ENCODE measurements around the gene RBM20. TPM values are rescaled to one million over a fixed set of nuclear protein-coding genes. Genes with fewer than 3 reads are reported as not detected.

RBM20 gene
- total and polyA plus RNA-seq, 7 experiments from 2014 or later, result 0.16 to 1.7 (median 0.37) TPM; not detected in 1

DNA sequence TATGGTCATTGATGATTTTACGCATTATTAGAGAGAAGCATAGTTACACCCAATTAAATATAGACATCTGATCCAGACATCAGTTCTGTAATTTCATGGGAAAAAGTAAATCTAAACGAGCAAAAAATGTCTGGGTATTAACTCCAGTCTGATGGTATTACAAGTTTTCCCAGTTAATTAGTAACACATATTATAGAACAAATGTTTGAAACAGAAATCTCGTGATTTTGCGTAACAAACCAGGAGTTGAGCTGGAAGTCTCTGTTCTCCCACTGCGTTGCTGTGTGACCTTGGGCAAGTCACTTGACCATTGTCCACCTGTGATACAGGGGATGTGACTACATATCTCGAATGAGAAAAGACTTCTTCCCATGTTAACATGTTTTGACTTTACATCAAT is 43.3 kb downstream of the RBM20 start:
- CTCF ChIA-PET, result interaction anchor here (0.9 to 1.6 kb wide), 2 partner anchors 77 to 206 kb away, joined by 3 read pairs; no protein-coding TSS in a partner anchor
- no peaks in the 10 kb centered on the region for H3K36me3 Mint-ChIP-seq
- H3K4me3 ChIP-seq (ENCODE audit: low read length), result no peak overlapping the region
- no peak overlapping the region for H3K27ac Mint-ChIP-seq
- H3K27me3 ChIP-seq (ENCODE audit: control insufficient read depth in 2 of 2, insufficient read depth in 2 of 2, low read length in 2 of 2), result no peaks in the 10 kb centered on the region
- no peak overlapping the region for H3K27ac ChIP-seq (ENCODE audit: low read depth, low read length)
- H3K9me3 Mint-ChIP-seq, result peaks cover 0 to 8% (median 0%) of the 10 kb centered on the region in 11 donors
- peaks cover 5 to 54% (median 12%) of the 10 kb centered on the region in 5 donors for H3K27me3 Mint-ChIP-seq
- H3K4me1 Mint-ChIP-seq, result no peaks in the 10 kb centered on the region
- ATAC-seq, result no peak
- POLR2A ChIA-PET, result no interaction called here
- H3K4me1 ChIP-seq (ENCODE audit: control insufficient read depth in 2 of 2, insufficient read depth in 2 of 2, low read length in 2 of 2), result no peaks in the 10 kb centered on the region
- H3K36me3 ChIP-seq (ENCODE audit: control insufficient read depth in 2 of 3, insufficient read depth in 3 of 3, low read length in 3 of 3), result no peaks in the 10 kb centered on the region
- intact Hi-C loops (cut with micrococcal nuclease), result no loop called here
- no peak for DNase-seq
- H3K9me3 ChIP-seq (ENCODE audit: control insufficient read depth in 2 of 3, low read length in 3 of 3), result no peaks in the 10 kb centered on the region
- no peak overlapping the region for H3K4me3 Mint-ChIP-seq

DNA sequence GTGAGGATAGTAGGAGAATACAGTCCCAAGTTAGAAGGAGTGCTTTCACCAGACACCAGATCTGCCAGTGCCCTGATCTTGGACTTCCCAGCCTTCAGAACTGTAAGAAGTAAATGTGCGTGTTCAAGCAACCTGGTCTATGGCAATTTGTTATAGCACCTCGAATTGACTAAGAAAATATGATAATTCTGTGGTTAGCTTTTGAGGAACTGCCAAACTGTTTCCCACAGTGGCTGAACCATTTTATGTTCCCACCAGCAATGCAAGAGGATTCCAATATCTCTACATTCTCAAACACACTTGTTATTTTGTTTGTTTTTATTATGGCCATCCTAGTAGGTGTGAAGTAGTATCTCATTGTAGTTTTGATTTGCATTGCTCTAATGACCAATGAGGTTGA is 47.0 kb downstream of the RBM20 start:
- DNase-seq, result no peak
- H3K27me3 Mint-ChIP-seq, result peaks cover 0 to 48% (median 0%) of the 10 kb centered on the region in 5 donors
- no peaks in the 10 kb centered on the region for H3K4me1 Mint-ChIP-seq

DNA sequence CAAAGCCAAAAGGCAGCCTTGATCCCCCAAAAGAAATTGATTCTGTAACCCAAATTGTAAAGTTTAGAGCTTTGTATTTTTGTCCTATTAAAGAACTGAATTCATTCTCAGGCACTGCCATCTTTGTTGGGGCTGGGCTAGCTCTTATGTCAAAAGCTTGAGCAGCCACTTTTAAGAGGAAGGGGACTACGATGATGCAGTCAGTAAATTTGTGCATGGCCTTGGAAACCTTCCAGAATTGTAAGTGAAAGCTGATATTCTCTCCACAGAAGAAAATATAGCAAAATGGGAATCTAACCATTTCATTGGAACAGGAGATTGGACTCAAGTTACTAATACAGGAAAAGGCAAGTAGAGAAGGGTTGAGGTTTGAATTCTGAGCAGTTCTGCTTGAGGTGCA is 50.1 kb downstream of the RBM20 start:
- ChIA-PET POLR2A (no interaction called here), CTCF (no interaction called here)
- Mint-ChIP-seq H3K4me3 (no peak overlapping the region), H3K9me3 (peaks cover 0 to 19% (median 8%) of the 10 kb centered on the region in 11 donors), H3K36me3 (peaks cover 0 to 8% (median 0%) of the 10 kb centered on the region in 5 donors), H3K27ac (no peak overlapping the region), H3K27me3 (peaks cover 0 to 40% (median 0%) of the 10 kb centered on the region in 5 donors), H3K4me1 (no peaks in the 10 kb centered on the region)
- intact Hi-C loops (cut with micrococcal nuclease), result no loop called here
- H3K27ac ChIP-seq (ENCODE audit: low read depth, low read length), result no peak overlapping the region
- DNase-seq (no peak), ATAC-seq (no peak)
- no peaks in the 10 kb centered on the region for H3K36me3 ChIP-seq (ENCODE audit: control insufficient read depth in 2 of 3, insufficient read depth in 3 of 3, low read length in 3 of 3)
- no peak overlapping the region for H3K4me3 ChIP-seq (ENCODE audit: low read length)
- no peaks in the 10 kb centered on the region for H3K27me3 ChIP-seq (ENCODE audit: control insufficient read depth in 2 of 2, insufficient read depth in 2 of 2, low read length in 2 of 2)
- H3K9me3 ChIP-seq (ENCODE audit: control insufficient read depth in 2 of 3, low read length in 3 of 3), result no peaks in the 10 kb centered on the region
- H3K4me1 ChIP-seq (ENCODE audit: control insufficient read depth in 2 of 2, insufficient read depth in 2 of 2, low read length in 2 of 2), result no peaks in the 10 kb centered on the region

More for the DNA sequence above, 47.0 kb downstream of the RBM20 start:
- Mint-ChIP-seq H3K9me3 (peaks cover 0 to 19% (median 8%) of the 10 kb centered on the region in 11 donors), H3K36me3 (peaks cover 0 to 8% (median 0%) of the 10 kb centered on the region in 5 donors), H3K27ac (no peak overlapping the region), H3K4me3 (no peak overlapping the region)
- Histone ChIP-seq H3K4me1 (ENCODE audit: control insufficient read depth in 2 of 2, insufficient read depth in 2 of 2, low read length in 2 of 2) (no peaks in the 10 kb centered on the region), H3K27ac (ENCODE audit: low read depth, low read length) (no peak overlapping the region), H3K9me3 (ENCODE audit: control insufficient read depth in 2 of 3, low read length in 3 of 3) (no peaks in the 10 kb centered on the region), H3K27me3 (ENCODE audit: control insufficient read depth in 2 of 2, insufficient read depth in 2 of 2, low read length in 2 of 2) (no peaks in the 10 kb centered on the region), H3K36me3 (ENCODE audit: control insufficient read depth in 2 of 3, insufficient read depth in 3 of 3, low read length in 3 of 3) (no peaks in the 10 kb centered on the region), H3K4me3 (ENCODE audit: low read length) (no peak overlapping the region)
- POLR2A ChIA-PET, result no interaction called here
- no peak for ATAC-seq
- CTCF ChIA-PET, result no interaction called here
- intact Hi-C loops (cut with micrococcal nuclease), result no loop called here

DNA sequence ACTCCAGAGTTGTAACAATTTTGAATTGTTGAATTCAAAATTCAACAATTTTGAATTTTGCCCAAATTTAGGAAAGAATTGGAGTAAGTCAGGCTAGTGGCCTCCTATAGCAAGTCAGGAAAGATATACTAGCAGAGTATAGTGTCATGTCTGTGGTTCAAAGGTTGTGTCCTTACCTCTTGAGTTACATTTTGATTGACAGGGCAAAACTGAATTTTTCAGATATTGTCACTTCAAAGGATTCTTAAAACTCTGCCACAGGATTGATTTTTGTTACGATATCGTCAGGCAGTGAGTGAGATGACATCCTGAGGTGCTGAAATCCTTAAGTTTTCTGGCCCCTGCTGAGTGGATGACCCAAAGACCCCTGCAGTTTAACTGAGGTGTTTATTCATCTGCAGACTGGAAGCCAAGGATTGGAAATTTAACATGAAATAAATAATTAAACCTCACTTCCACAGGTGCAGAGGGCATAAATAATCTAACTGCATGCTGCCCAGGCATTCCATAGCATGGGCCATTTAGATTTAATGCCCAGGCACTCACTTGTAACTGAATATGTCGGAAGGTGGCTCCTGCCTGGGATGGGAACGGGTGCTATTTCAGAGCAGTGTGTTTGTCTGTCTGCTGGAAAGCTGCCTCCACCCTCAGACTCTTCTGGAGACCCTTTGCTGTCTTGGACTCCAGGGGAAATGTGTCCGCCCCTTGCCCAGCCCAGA is 50.8 kb downstream of the RBM20 start:
- H3K4me1 Mint-ChIP-seq, result no peaks in the 10 kb centered on the region
- Histone ChIP-seq H3K4me1 (ENCODE audit: control insufficient read depth in 2 of 2, insufficient read depth in 2 of 2, low read length in 2 of 2) (no peaks in the 10 kb centered on the region), H3K4me3 (ENCODE audit: low read length) (no peak overlapping the region), H3K9me3 (ENCODE audit: control insufficient read depth in 2 of 3, low read length in 3 of 3) (no peaks in the 10 kb centered on the region), H3K27me3 (ENCODE audit: control insufficient read depth in 2 of 2, insufficient read depth in 2 of 2, low read length in 2 of 2) (no peaks in the 10 kb centered on the region), H3K36me3 (ENCODE audit: control insufficient read depth in 2 of 3, insufficient read depth in 3 of 3, low read length in 3 of 3) (no peaks in the 10 kb centered on the region), H3K27ac (ENCODE audit: low read depth, low read length) (no peak overlapping the region)
- H3K27me3 Mint-ChIP-seq, result peaks cover 0 to 34% (median 0%) of the 10 kb centered on the region in 5 donors
- no peak overlapping the region for H3K4me3 Mint-ChIP-seq
- ATAC-seq (no peak), DNase-seq (no peak)
- CTCF ChIA-PET, result no interaction called here
- peaks cover 0 to 19% (median 8%) of the 10 kb centered on the region in 11 donors for H3K9me3 Mint-ChIP-seq
- intact Hi-C loops (cut with micrococcal nuclease), result no loop called here
- no peak overlapping the region for H3K27ac Mint-ChIP-seq
- POLR2A ChIA-PET, result no interaction called here
- peaks cover 0 to 8% (median 0%) of the 10 kb centered on the region in 5 donors for H3K36me3 Mint-ChIP-seq

DNA sequence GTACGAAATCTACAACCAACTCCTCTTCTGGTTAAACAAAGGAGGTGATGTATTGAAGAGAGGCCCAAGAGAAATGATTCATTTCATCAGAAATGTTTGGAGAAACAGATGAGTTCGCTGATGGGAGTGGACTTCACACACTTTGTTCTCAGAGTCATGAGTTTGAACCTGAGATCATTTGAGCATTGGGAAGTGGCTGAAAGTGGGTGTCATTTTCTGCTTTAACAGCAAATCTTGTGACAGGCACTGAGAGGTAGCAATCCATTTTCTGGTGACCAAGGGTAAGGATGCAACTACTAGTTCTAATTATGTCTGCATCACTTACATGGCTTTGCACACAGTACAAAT is 51.4 kb downstream of the RBM20 start:
- Histone ChIP-seq H3K4me1 (ENCODE audit: control insufficient read depth in 2 of 2, insufficient read depth in 2 of 2, low read length in 2 of 2) (no peaks in the 10 kb centered on the region), H3K36me3 (ENCODE audit: control insufficient read depth in 2 of 3, insufficient read depth in 3 of 3, low read length in 3 of 3) (no peaks in the 10 kb centered on the region), H3K9me3 (ENCODE audit: control insufficient read depth in 2 of 3, low read length in 3 of 3) (no peaks in the 10 kb centered on the region), H3K27ac (ENCODE audit: low read depth, low read length) (no peak overlapping the region), H3K27me3 (ENCODE audit: control insufficient read depth in 2 of 2, insufficient read depth in 2 of 2, low read length in 2 of 2) (no peaks in the 10 kb centered on the region), H3K4me3 (ENCODE audit: low read length) (no peak overlapping the region)
- H3K36me3 Mint-ChIP-seq, result peaks cover 0 to 8% (median 0%) of the 10 kb centered on the region in 5 donors
- DNase-seq, result no peak
- H3K27me3 Mint-ChIP-seq, result peaks cover 0 to 31% (median 0%) of the 10 kb centered on the region in 5 donors
- no peaks in the 10 kb centered on the region for H3K4me1 Mint-ChIP-seq
- H3K27ac Mint-ChIP-seq, result no peak overlapping the region
- peaks cover 0 to 19% (median 8%) of the 10 kb centered on the region in 11 donors for H3K9me3 Mint-ChIP-seq
- intact Hi-C loops (cut with micrococcal nuclease), result no loop called here
- ChIA-PET POLR2A (no interaction called here), CTCF (no interaction called here)
- no peak for ATAC-seq
- no peak overlapping the region for H3K4me3 Mint-ChIP-seq

DNA sequence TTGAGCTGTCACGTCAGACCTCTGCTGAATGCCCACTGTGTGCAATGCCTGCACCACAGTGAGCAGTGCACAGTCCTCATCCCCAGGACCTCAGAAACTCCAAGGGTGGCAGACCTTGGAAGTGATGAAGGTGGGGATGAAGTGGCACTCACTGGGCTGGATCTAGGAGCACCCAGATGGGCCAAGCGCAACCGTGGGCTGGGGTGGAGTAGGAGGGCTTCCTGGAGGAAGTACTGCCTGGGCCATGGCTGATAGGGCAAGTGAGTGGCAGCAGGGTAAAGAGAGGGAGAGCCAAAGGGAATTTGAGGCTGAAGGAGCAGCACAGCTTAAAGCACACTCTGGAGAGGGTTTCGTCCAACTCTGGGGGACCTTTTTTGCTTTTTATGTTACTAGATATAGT is 52.3 kb downstream of the RBM20 start:
- H3K27ac ChIP-seq (ENCODE audit: low read depth, low read length), result no peak overlapping the region
- intact Hi-C loops (cut with micrococcal nuclease), result no loop called here

DNA sequence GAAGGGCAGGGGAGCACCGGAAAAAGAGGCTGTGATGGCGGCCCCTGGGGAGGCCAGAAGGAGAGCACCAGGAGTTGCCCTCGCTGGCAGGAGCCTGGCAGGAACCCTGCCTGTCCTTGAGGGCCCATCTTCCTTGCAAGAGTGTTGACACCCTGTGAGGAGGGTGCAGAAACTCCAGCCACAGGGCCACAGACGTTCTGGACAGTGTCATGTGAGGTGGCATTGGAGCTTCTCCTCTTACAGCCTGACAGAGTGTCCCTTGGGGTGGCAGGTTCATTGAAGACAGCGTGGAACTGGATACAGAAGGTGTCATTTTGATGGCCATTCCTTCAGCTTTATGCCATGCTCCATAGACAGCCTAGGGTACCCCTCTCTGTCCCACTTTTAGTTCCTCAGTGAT is 54.2 kb downstream of the RBM20 start:
- Histone ChIP-seq H3K9me3 (ENCODE audit: control insufficient read depth in 2 of 3, low read length in 3 of 3) (no peaks in the 10 kb centered on the region), H3K36me3 (ENCODE audit: control insufficient read depth in 2 of 3, insufficient read depth in 3 of 3, low read length in 3 of 3) (no peaks in the 10 kb centered on the region), H3K4me1 (ENCODE audit: control insufficient read depth in 2 of 2, insufficient read depth in 2 of 2, low read length in 2 of 2) (no peaks in the 10 kb centered on the region), H3K27me3 (ENCODE audit: control insufficient read depth in 2 of 2, insufficient read depth in 2 of 2, low read length in 2 of 2) (no peaks in the 10 kb centered on the region), H3K4me3 (ENCODE audit: low read length) (no peak overlapping the region), H3K27ac (ENCODE audit: low read depth, low read length) (no peak overlapping the region)
- H3K36me3 Mint-ChIP-seq, result peaks cover 0 to 2% (median 0%) of the 10 kb centered on the region in 5 donors
- ATAC-seq (no peak), DNase-seq (no peak)
- H3K27ac Mint-ChIP-seq, result no peak overlapping the region
- H3K27me3 Mint-ChIP-seq, result peaks cover 0 to 8% (median 0%) of the 10 kb centered on the region in 5 donors
- no peak overlapping the region for H3K4me3 Mint-ChIP-seq
- peaks cover 0 to 6% (median 0%) of the 10 kb centered on the region in 7 donors for H3K4me1 Mint-ChIP-seq
- peaks cover 0 to 2% (median under 1%) of the 10 kb centered on the region in 11 donors for H3K9me3 Mint-ChIP-seq
- ChIA-PET CTCF (no interaction called here), POLR2A (no interaction called here)
- intact Hi-C loops (cut with micrococcal nuclease), result no loop called here

More for the DNA sequence above, 52.3 kb downstream of the RBM20 start:
- peaks cover 0 to 6% (median 0%) of the 10 kb centered on the region in 7 donors for H3K4me1 Mint-ChIP-seq
- H3K36me3 Mint-ChIP-seq, result peaks cover 0 to 8% (median 0%) of the 10 kb centered on the region in 5 donors
- Histone ChIP-seq H3K36me3 (ENCODE audit: control insufficient read depth in 2 of 3, insufficient read depth in 3 of 3, low read length in 3 of 3) (no peaks in the 10 kb centered on the region), H3K9me3 (ENCODE audit: control insufficient read depth in 2 of 3, low read length in 3 of 3) (no peaks in the 10 kb centered on the region), H3K27me3 (ENCODE audit: control insufficient read depth in 2 of 2, insufficient read depth in 2 of 2, low read length in 2 of 2) (no peaks in the 10 kb centered on the region), H3K4me1 (ENCODE audit: control insufficient read depth in 2 of 2, insufficient read depth in 2 of 2, low read length in 2 of 2) (no peaks in the 10 kb centered on the region), H3K4me3 (ENCODE audit: low read length) (no peak overlapping the region)
- H3K9me3 Mint-ChIP-seq, result peaks cover 0 to 19% (median 8%) of the 10 kb centered on the region in 11 donors
- CTCF ChIA-PET, result no interaction called here
- ATAC-seq, result no peak
- POLR2A ChIA-PET, result no interaction called here
- no peak overlapping the region for H3K4me3 Mint-ChIP-seq
- no peak overlapping the region for H3K27ac Mint-ChIP-seq
- no peak for DNase-seq
- H3K27me3 Mint-ChIP-seq, result peaks cover 0 to 23% (median 0%) of the 10 kb centered on the region in 5 donors
